COLO829 (cell line): Measurements from ENCODE around the gene SF3A1.

Experiments used
- DNase-seq: peaks from one replicate; pipeline ENCODE4 v3.0.0; 2012; ENCODE audit warnings: low spot score

The SF3A1 gene

DNA sequence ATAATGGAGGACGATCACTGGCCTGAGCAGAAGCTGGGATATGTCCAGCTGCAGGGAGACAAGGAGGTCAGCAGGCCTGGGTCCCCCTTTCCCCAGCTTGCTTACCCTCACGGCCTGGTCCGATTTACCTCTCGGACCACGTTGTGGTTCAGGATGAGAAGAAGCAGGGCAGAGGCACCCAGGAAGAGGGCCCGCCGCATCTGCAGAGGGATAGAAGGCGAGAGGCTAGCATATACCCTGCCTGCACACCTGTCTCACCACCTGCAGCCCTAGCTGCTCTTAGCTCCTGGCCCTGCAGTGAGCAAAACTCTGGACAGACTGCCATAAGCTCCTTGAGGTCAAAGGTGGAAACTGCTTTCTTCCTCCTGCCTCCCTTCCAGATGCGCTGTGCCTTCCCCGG, 29.2 kb upstream of the SF3A1 start:
- no peak for DNase-seq

GRCh38 chr22:30383061-30383460, 26.4 kb upstream of the SF3A1 start:
- no peak for DNase-seq

DNA sequence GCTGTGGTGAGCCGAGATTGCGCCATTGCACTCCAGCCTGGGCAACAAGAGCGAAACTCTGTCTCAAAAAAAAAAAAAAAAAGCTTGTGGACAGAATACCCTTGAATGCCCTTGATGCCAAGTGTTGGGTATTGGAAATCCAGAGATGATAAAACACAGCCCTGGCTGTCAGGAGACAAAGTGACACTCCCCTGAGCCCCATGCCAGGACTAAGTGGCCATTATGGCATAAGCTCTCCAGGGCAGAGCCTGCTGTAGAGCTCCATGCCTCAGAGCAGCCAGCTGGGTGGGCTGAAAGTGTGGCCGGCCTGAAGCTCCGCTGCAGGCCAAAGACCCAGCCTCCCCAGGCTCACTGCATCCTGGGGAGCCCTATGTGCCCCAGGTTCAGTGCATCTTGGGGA, 25.6 kb upstream of the SF3A1 start:
- DNase-seq, result no peak

DNA sequence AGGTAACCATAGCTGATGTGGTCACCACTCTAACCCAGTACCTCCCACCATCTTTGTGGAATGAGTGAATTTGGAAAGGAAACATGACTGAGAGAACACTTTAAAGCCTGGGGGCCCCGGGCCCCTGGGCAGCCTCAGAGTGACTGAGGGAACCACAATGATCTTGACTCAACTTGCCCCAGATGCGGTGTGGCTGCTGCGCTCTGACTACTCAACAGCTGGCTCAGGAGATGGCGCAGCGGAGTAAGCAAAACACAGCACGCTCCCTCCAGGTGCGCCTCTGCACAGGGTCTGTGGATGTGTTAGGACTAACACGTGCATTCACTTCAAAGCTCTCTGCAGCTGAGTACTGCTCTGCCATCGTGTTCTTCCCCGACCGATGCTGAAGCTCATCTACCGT, 24.6 kb upstream of the SF3A1 start:
- DNase-seq, result no peak

GRCh38 chr22:30380011-30380410, 23.3 kb upstream of the SF3A1 start:
- no peak for DNase-seq

DNA sequence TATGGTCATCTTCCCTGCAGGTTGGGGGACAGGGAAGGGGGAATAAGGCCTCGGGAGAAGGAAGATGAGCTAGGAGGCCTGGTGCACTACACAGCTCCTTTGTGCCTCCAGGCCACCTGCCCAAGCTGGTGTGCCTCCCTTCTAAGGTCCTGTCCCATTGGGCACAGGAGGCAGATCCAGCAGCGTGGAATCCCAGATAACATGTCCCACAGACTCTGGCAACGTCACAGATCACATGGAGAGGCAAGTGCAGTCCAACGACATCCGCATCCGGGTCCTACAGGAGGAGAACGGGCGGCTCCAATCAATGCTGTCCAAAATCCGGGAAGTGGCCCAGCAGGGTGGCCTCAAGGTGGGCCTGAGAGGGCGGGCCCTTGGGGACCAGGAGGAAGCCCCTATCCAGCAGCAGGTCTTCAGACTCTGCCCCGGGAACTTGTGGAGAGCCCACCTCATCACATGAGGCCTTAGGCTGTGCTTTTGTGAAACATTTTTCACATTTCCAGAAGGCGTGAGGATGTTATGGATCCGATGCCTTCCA, 18.7 kb upstream of the SF3A1 start:
- DNase-seq, result no peak

- DNase-seq, result no peak
Measured at GRCh38 chr22:30373331-30374325, 16.9 kb upstream of the SF3A1 start.

DNA sequence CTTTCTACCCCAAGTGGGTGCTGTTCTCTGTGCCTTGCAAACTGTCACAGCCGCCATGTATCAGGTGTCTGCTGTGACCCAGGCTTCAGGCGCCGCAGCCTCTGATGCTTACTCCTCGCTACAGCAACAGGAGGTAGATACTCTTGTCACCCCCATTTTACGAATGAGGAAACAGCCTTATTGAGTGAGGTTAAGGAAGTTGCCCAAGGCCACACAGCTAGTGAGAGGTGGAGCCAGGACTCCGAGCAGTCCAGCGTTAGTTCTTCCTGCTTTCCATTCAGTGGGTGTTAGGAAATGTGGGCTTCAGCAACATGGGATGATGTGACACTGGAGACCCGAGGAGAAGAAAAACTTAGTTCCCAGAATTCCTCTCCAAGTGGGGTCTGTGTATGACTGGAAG, 16.2 kb upstream of the SF3A1 start:
- DNase-seq, result no peak

- no peak for DNase-seq
Measured at GRCh38 chr22:30371981-30372380, 15.3 kb upstream of the SF3A1 start.

DNA sequence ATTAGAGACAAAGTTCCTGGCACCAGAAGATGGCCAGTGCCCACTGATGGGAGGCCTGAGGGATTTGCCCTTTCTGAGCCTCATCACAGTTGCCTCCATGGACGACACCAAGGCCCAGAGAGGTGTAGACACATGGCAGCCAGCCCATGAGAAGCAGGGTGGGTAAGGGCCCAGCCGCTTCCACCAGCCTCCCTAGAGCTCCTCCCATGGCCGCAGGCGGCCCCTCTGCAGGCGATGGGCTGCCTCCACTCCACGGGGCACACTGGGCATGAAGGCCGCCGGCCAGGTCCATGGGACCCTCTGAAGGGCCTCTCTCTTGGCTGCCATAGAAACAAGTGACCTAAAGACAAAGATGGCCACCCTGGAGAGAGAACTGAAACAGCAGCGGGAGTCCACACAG, 14.6 kb upstream of the SF3A1 start:
- DNase-seq, result no peak

- DNase-seq, result no peak
Measured at GRCh38 chr22:30370641-30371230, 14.0 kb upstream of the SF3A1 start.

- DNase-seq, result no peak
Measured at GRCh38 chr22:30368420-30368819, 11.7 kb upstream of the SF3A1 start.

GRCh38 chr22:30365891-30366290, 9.2 kb upstream of the SF3A1 start:
- DNase-seq, result no peak

DNA sequence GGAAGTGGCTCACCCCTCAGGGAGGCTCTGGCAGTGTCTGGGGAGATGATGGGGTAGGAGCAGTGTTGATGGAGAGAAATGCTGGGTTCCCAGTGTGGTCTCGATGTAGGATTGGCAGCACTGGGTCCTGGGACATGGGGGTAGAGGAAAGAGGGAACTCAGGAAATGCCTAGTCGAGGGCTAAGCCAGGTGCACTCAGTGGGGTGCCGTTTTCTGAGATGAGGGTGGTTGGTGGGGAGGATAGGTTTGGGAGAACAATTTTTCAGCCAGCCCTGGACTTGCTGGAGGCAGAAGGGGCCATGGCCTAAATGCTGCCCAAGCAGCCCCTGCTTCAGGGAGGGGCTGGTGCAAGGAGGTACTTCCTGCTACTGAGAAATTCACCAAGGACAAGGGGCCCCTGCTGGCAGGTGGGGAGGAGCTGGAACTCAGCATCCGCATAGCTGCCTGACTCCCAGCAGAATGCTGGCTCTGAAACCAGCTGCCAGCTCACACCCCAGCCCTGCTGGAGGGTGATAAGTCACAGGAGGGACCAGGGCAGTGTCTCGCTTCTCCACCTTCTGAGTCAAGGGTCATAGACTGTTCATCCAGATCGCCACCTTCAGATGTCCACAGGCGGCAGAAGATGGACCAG, 6.1 kb upstream of the SF3A1 start:
- no peak for DNase-seq

DNA sequence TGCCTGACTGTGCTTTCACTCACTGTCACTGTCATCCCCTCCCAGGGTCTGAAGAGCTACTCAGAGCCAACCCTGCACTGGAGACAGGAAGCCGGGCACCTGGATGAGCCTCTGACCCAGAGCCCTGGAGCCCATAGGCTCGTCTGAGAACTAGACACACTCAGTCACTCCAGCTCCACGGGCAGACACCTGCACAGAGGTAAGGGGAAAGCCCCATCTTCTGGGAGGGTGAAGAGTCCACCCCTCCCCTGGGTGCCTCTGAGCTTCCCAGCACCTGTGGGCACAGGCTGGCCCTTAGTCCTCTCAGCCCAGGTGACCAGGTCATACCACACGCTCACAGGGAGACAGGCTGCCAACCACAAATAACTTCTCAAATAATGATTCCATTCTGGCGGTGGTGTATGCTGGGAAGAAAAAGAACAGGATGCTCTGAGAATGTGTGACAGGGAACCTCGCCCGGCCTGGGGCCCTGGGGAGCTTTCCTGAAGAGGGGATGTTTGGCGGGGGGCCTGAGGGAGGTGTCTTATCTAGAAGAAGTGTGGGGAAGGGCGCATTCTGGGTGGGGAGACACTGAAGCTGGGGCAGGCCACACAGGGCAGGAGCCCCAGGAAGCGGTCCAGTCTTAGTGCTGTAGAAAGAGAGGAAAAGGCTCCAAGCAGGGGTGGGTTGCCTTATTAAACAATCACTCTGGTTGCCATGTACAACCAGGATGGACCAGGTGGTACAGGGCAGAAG, 5.4 kb upstream of the SF3A1 start:
- DNase-seq, result no peak

- no peak for DNase-seq
Measured at GRCh38 chr22:30358541-30358940, 1.8 kb upstream of the SF3A1 start.

DNA sequence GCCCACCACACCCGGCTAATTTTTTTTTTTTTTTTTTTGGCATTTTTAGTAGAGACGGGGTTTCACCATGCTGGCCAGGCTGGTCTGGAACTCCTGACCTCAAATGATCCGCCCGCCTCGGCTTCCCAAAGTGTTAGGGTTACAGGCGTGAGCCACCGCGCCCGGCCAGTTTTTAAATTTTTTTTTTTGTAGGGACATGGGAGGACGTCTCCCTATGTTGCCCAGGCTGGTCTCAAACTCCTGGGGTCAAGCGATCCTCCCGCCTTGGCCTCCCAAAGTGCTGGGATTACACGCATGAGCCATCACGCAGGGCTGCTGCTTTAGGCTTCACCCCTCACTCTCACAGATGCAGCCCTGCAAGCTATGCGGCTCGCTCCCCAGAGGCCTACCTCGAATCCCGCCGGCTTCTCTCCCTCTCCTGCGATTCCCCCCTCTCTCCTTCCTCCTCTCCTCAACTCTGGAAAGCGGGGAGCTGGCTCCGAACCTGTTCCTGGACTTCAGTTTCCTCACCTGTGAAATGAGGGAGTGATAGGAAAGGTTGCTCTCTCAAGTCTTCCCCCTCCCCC, 1.0 kb upstream of the SF3A1 start:
- no peak for DNase-seq

DNA sequence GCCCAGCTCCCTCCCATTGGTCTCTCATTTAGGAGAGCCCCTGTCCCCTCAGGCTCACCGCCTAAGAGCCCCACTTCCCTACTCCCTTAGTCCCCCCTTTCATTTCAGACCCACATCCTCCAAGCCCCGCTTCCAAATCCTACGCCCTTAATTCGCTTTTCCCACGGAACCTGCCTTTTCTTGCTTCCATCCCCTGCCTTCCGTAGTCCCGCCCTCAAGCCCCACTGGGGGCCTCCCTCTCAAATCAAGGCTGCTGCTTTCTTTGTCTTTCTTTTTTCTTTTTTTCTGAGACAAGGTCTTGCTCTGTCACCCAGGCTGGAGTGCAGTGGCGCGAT, 509 bp upstream of the SF3A1 start:
- DNase-seq, result peak; percentile 48

GRCh38 chr22:30354644-30355043, 2.0 kb downstream of the SF3A1 start:
- DNase-seq, result no peak

GRCh38 chr22:30351226-30351625, 5.5 kb downstream of the SF3A1 start:
- DNase-seq, result no peak

DNA sequence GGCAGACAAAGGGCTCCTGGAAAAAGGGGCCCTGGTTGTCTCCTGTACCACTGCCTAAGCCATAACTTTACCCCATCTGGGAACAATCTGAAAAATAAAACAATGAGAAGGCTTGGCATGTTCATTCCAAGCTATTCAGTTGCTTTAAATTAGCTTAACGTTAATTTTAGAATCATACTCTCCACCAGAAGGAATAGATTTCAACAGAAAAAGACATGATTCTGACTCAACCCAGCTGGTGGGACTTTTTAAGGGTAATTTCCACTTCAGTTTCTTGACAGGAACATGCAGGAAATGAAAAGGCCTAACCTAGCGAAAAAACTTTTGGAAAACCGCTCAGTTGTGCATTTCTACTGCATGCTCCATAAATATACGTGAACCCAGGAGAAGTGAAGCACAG, 7.9 kb downstream of the SF3A1 start:
- DNase-seq, result no peak

DNA sequence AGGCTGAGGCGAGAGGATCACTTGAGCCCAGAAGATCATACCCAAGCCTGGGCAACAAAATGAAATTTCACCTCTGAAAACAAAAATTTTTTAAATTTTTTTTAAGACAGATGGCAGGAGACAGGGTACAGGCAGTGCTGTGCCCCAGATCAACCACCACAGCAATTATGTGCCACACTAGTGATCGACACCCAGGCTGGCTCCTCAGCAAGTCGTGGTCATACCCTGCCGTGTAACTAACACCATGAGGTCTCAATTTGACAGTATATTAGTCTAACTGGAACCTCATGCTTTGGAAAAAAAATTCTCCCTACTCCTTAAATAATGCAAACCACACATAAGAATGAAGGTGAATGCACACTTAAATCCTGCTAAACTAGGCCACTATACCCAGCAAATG, 8.3 kb downstream of the SF3A1 start:
- no peak for DNase-seq
